ENCODE measurements around the gene BRD1. TPM values are rescaled to one million over a fixed set of nuclear protein-coding genes. Genes with fewer than 3 reads are reported as not detected.

BRD1 gene
- total and polyA plus RNA-seq, 2 experiments from 2014 or later: 12.3 to 33.8 TPM

DNA sequence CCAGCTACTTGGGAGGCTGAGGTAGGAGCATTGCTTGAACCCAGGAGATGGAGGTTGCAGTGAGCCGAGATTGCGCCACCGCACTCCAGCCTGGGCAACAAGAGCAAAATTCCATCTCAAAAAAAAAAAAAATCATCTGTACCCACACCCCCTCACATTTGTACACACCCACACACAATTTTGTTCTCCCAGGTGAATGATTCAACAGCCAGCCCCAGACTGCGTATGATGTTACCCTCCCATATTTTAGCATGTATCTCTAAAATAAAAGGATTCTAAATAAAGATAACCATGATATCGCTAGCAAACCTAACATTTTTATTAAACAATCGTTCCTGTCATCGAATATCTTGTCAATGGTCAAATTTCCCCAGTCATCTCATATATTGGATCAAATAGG lies 65.8 kb downstream of the BRD1 start (continued):
- TF ChIP-seq ZNF462 (CRISPR knock-in tag; IDR thresholded peaks at IDR 0.05): no peak
- TF ChIP-seq JUNB (IDR thresholded peaks at IDR 0.05; ENCODE audit: unreplicated experiment): no peak

- Histone ChIP-seq H3K79me2 (replicated peaks; ENCODE audit: insufficient read depth) (no peaks in the 10 kb centered on the region), H3K36me3 (ENCODE audit: insufficient read depth) (no peaks in the 10 kb centered on the region; the same call in 1 of the 2 replicates), H3K9me2 (ENCODE audit: insufficient read depth) (no peaks in the 10 kb centered on the region), H3K4me3 (no peak overlapping the region), H3K4me2 (no peak overlapping the region), H3F3A (replicated peaks; ENCODE audit: low read depth) (no peaks in the 10 kb centered on the region), H2AFZ (no peak overlapping the region), H3K27ac (ENCODE audit: low read depth) (no peak overlapping the region), H4K20me1 (replicated peaks; ENCODE audit: insufficient read depth) (no peaks in the 10 kb centered on the region), H3K27me3 (ENCODE audit: insufficient read depth) (no peaks in the 10 kb centered on the region), H3K4me1 (ENCODE audit: insufficient read depth) (no peaks in the 10 kb centered on the region)
- no peaks in the 10 kb centered on the region for H3K36me3 Mint-ChIP-seq (ENCODE audit: low read depth)
- H3K4me1 Mint-ChIP-seq: no peaks in the 10 kb centered on the region; the same call in 2 of the 3 replicates
- H3K27ac Mint-ChIP-seq: no peak overlapping the region
- DNase-seq (ENCODE audit: low spot score): no peak
- H3K4me3 Mint-ChIP-seq: no peak overlapping the region
- no peak for ATAC-seq
- peaks cover 2% of the 10 kb centered on the region; the same call in 1 of the 3 replicates for H3K9me3 Mint-ChIP-seq
- no peaks in the 10 kb centered on the region for H3K27me3 Mint-ChIP-seq (ENCODE audit: insufficient read depth, low read depth, poor library complexity)
- TF ChIP-seq JUNB (IDR thresholded peaks at IDR 0.05; ENCODE audit: unreplicated experiment): no peak
- TF ChIP-seq EZH2phosphoT487 (IDR thresholded peaks at IDR 0.05; ENCODE audit: unreplicated experiment): no peak
- no peak for TF ChIP-seq ZNF331 (CRISPR knock-in tag; IDR thresholded peaks at IDR 0.05; ENCODE audit: low read depth)
- no peak for TF ChIP-seq ZNF462 (CRISPR knock-in tag; IDR thresholded peaks at IDR 0.05)
- no peak for TF ChIP-seq EZH2 (IDR thresholded peaks at IDR 0.05; ENCODE audit: low read depth, unreplicated experiment)
- TF ChIP-seq STAT1 (IDR thresholded peaks at IDR 0.05; ENCODE audit: unreplicated experiment): no peak
Observed at GRCh38 chr22:49760630-49761571, 66.8 kb downstream of the BRD1 start.

Measured in GM23338 (cell line).